Mesodermal cell (in vitro differentiated cells): ENCODE measurements around the gene HOTAIR.
A peak's percentile ranks its signal among the peaks of the same experiment; 100 is the strongest.

Experiments
- H3K27ac ChIP-seq: 2 replicates; pipeline ENCODE4 v1.7.0; 2013; ENCODE audit warnings: mild to moderate bottlenecking, low read depth, low read length, moderate library complexity; ENCODE audit not compliant: severe bottlenecking
- H3K36me3 ChIP-seq: 2 replicates; pipeline ENCODE4 v1.7.1; 2013; ENCODE audit warnings: mild to moderate bottlenecking, low read length, moderate library complexity; ENCODE audit not compliant: control insufficient read depth, insufficient read depth
- H3K4me1 ChIP-seq: one replicate; pipeline ENCODE4 v1.7.1; 2013; ENCODE audit warnings: mild to moderate bottlenecking, low read length; ENCODE audit not compliant: insufficient read depth, control insufficient read depth, poor library complexity, severe bottlenecking
- H3K4me3 ChIP-seq: 2 replicates; pipeline ENCODE4 v1.7.0; 2013; ENCODE audit warnings: low read length, control low read depth, mild to moderate bottlenecking; ENCODE audit not compliant: insufficient read depth, poor library complexity, severe bottlenecking; ENCODE audit errors: extremely low read depth
- H3K9me3 ChIP-seq: 2 replicates; pipeline ENCODE4 v1.7.1; 2013; ENCODE audit warnings: mild to moderate bottlenecking, low read length, moderate library complexity; ENCODE audit not compliant: control insufficient read depth
- WGBS, 2 experiments: methylation state at CpG; one replicate each; pipeline ENCODE4 v1.1.5; 2013; ENCODE audit warnings: missing lambda C conversion rate in 2 of 2; ENCODE audit not compliant: insufficient coverage in 2 of 2; 5-methylcytosine and 5-hydroxymethylcytosine counted together

Gene HOTAIR

DNA sequence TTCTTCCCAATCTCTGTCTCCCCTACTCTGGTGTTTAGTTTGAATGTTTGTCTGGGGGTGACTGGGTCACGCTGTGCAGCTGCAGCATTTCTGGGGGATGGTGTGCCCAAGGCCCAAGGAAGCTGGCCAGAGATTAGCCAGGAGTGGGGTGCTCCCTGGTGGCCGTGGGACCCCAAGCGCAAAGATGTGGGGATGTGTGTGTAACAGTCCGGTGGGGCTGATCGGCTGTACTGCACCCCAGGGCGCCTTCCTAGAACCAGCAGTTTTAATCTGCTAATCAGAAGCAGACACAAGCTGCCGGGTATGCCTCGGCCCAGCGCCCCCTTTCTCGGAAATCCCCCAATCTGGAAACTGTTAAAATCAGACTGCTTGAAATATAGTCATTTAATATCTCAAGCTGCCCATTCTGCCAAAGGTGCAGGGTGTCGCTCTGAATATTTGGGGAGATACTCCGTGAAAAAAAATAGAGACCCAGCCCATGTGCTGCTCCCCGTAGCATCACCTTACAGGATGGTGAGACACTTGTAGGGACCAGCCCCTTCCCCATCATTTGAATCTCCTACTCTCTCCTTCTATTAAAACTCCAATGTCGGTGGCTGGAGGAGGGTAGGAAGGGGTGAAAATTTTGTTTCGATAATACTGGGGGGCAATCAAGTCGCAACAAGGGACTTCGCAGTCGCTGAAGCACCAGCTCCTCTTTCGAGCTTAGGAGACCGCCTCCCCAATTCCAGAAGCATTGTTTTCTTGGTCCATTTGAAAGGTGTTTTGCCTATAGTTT, 29.5 kb upstream of the HOTAIR start:
- Histone ChIP-seq H3K9me3 (no peaks in the 10 kb centered on the region), H3K36me3 (no peaks in the 10 kb centered on the region), H3K27ac (no peak overlapping the region), H3K4me1 (no peaks in the 10 kb centered on the region), H3K4me3 (no peak overlapping the region)
- 41 to 44% methylated on average over 10 to 14 of the region's 20 CpGs for WGBS, 2 experiments

DNA sequence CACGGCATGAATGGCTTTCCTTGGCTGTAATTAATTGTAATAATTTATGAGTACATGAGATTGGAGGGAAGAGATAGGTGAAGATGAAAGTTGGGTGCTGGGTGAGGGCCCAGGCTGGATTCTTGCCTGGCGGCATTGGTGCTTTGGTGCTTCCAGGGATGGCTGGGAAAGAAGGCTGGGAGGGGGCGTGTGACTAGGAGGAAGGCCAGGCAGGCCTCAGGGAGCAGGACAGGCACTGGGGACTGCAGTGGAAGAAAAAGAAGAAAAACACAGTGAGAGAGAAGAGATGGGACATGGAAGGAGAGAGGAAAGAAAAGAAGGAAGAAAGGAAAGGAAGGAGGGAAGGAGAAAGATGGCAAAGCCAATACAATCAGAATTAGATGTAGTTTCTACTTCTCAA, 28.9 kb upstream of the HOTAIR start:
- H3K9me3 ChIP-seq = no peaks in the 10 kb centered on the region
- WGBS, 2 experiments = 14 to 40% methylated on average over 2 to 3 of the region's 3 CpGs
- no peaks in the 10 kb centered on the region for H3K4me1 ChIP-seq
- H3K27ac ChIP-seq = no peak overlapping the region
- H3K36me3 ChIP-seq = no peaks in the 10 kb centered on the region
- H3K4me3 ChIP-seq = no peak overlapping the region

DNA sequence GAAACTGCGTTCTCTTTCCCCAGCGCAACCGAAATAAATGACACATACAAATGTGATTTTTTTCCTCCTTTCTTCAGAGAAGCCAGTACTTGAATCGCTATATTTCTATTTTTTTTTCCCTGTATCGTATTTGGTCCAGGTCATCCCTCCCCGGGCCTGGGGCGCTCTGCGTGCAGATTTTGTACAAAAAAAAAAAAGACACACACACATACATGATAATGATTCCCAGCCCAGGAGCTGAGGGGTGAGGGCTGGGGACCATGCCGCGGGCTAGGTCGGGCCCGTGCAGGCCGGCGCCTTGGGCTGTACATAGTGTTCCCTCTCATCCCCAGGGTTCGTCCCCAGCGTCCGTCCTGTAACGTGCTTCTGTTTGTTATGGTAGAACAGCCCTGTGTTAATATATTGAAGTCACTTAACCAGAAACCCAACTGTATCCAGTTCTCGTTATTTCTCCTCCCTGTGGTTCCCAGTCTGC, 28.2 kb upstream of the HOTAIR start:
- Histone ChIP-seq H3K36me3 (no peaks in the 10 kb centered on the region), H3K27ac (no peak overlapping the region), H3K4me3 (no peak overlapping the region), H3K9me3 (no peaks in the 10 kb centered on the region), H3K4me1 (no peaks in the 10 kb centered on the region)
- 20 to 22% methylated on average over 4 of the region's 19 CpGs for WGBS, 2 experiments

DNA sequence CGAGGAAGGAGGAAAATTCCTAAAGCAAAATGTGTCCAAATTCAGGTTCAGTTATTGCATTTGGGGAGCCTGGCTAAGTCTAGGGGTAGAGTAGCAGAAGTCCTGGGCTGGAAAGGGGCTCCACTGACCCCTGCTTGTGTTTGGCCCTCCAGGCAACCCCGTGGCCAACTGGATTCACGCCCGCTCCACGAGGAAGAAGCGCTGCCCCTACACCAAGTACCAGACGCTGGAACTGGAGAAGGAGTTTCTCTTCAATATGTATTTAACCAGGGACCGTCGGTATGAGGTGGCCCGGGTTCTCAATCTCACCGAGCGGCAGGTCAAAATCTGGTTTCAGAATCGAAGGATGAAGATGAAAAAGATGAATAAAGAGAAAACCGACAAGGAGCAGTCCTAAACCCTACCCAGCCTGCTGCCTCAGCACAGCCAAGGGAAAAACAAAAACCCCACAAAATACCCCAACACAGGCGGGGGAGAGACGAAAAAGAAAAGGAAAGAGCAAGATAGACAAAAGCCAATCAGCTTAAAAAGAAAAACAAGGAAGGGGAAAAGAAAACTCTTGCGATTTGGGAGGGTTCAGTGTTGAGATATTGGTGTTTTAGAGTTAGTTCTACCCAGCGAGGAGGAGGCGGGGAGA, 27.6 kb upstream of the HOTAIR start:
- Histone ChIP-seq H3K4me1 (no peaks in the 10 kb centered on the region), H3K9me3 (no peaks in the 10 kb centered on the region), H3K4me3 (no peak overlapping the region), H3K36me3 (no peaks in the 10 kb centered on the region), H3K27ac (peak overlapping the region; percentile 29)
- 16 to 25% methylated on average over 8 to 12 of the region's 19 CpGs for WGBS, 2 experiments

DNA sequence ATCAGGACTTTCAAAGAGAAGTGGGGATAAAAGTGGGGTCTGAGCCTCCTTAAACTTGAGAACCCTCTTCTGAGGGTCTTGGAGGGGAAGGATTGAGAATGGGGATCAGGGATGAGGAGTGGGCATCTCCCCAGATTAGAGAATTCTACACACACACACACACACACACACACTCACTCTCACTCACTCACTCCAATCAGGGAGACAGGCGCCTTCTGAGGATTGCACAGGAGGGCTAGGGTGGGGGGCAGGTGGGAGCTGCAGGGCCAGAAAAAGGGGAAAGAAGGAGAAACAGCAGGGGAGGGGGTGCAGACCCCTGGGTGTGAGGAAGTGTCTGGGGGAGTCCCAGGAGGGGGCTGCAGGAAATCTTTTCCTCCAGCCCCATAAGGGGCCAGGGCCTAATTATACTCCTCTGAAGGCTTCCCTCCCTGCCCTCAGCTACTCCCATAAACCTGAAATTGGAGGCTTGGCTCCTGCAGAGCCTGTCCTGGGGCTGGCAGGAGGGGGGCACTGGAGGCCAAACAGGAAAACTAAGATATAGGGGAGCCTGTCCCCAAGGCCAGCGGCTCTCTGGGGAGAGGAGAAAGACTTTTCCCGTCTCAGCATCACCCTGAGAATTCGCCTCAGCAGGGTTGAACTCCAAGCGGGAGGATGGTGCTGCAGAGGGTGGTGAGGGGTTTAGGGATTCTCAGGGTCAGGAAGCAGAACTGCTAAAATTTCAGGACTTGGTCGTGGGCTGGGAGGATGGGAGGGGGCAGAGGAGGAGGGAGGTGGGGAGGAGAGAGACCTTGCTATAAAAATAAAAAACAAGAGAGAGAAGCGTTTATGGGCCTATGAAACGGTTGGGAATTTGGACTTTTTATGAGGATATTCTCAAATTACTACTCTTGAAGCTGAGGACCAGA, 26.8 kb upstream of the HOTAIR start:
- Histone ChIP-seq H3K4me3 (peak overlapping the region; percentile 16), H3K9me3 (no peaks in the 10 kb centered on the region), H3K4me1 (no peaks in the 10 kb centered on the region), H3K27ac (peak overlapping the region; percentile 29), H3K36me3 (no peaks in the 10 kb centered on the region)
- 0 to 5% methylated on average over 6 to 7 of the region's 8 CpGs for WGBS, 2 experiments

DNA sequence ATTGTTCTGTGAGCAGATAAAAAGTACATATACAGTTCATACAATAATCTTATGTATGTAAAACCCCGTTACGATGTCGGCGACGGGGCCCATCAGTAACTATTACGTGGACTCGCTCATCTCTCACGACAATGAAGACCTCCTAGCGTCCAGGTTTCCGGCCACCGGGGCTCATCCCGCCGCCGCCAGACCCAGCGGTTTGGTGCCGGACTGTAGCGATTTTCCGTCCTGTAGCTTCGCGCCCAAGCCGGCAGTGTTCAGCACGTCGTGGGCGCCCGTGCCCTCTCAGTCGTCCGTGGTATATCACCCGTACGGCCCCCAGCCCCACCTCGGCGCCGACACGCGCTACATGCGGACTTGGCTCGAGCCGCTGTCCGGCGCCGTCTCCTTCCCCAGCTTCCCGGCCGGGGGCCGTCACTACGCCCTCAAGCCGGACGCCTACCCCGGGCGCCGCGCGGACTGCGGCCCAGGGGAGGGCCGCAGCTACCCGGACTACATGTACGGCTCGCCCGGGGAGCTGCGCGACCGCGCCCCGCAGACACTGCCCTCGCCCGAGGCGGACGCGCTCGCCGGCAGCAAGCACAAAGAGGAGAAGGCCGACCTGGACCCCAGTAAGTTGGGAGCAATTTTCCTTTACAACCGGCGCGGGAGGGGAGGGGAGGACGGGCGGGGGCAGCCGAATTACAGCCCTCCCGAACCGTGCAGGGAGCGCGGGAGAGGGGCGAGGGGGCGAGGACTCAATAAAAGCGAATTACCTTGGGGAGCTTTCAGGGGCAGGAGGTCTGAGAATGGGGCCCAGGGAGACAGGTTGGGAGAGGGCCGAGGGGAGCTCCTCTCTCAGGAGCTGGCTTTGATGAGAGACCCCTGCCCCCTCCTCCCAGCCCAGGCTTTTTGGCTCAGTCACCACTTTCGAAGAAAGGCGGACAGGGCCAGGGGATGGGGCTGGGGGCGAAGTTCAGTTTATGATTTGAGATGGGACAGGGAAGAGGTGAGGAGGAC, 25.7 kb upstream of the HOTAIR start, which contains the start of gene HOXC9:
Gene HOXC9 (plus strand): TSS at position 46 of the 999 bp plus-strand sequence. CDS start 28 bp downstream, at position 74.
- no peaks in the 10 kb centered on the region for H3K36me3 ChIP-seq
- H3K4me1 ChIP-seq = peaks cover 6% of the 10 kb centered on the region
- 3 to 4% methylated on average over 74 to 83 of the region's 87 CpGs for WGBS, 2 experiments
- H3K27ac ChIP-seq = peak within 1 kb of the TSS; percentile 2
- H3K9me3 ChIP-seq = no peaks in the 10 kb centered on the region
- peak within 1 kb of the TSS; percentile 26 for H3K4me3 ChIP-seq

DNA sequence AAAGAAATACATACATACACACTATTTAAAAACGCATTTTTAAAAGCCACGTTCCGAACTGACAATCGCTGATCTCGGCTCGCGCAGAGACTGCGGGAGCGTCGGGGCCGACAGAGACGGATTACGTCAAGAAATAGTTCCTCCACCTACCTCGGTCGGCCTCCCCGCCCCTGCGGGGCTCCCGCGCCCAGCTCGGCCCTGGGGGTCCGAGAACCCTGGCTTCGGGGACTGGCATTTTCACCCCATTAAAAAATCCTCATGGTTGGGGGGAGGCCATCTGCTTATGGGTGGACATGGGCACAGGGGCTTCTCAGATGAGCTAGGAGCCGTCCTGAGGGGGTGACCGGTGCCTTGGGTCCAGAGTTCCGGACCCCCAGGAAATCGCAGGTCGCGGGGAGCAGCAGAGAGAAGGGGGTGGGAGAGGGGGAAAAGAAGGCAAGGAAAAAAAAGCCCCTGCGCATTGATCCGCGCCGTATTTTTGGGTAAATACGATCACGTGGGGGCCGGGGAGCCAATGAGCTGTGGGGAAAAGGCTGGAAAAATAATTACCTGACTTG, 24.9 kb upstream of the HOTAIR start:
- Histone ChIP-seq H3K4me1 (peaks cover 6% of the 10 kb centered on the region), H3K27ac (no peak overlapping the region), H3K9me3 (no peaks in the 10 kb centered on the region), H3K36me3 (no peaks in the 10 kb centered on the region), H3K4me3 (peak overlapping the region; percentile 26)
- WGBS, 2 experiments = 5 to 10% methylated on average over 26 to 28 of the region's 35 CpGs

DNA sequence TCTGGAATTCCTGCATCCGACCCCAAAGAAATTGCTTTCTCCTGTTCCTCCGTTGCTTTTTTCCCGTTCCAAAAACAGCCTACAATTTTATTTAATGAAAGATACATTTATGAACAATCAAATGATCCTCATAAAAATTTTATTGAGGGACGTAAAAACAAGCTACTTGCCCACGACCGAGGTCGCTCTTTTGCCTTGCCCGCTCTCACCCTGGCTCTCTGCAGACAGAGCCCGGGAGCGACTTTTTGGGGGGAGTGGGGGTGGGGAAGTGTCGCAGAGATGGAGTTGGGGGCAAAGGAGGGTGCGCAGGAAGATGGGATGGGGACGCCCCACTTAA, 24.1 kb upstream of the HOTAIR start:
- WGBS, 2 experiments = 31% methylated on average over 3 of the region's 13 CpGs; no CpG with 5 or more reads in 1 of the 2 experiments
- no peak overlapping the region for H3K4me3 ChIP-seq

DNA sequence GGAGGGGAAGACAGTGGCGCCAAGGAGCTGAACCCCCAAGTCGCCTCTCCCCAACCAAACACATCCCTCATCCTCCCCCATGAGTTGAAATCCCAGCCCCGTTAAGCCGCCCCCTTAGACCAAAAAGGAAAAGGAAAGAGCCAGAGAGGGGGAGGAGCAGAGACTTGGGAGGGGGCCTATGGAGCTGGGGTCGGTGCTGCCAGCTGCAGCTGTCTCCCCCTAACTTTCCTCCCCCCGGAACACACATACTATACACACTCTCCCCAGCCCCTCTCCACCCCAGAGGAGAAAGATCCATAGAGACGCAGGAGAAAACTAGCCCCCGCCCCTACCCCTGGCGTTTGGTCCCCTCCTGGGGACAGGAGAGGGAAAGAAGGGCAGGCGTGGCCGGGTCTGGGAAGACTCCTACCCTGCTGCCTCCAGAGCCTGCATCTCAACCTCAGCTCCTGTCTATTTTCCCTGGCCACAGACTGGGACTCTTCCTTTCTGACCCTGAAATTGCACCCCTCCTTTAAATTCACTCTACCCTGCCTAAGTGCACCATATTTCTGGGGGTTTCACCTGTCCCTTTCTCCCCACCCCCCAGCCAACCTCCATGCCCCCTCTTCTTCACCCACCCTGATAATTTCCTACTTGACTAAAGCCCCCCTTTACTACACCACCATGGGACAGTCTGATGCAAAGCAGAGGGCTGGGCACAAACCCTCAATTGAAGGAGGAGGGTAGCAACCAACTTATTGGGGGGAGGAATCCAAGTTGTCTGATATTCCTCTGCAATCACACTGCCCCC, 23.6 kb upstream of the HOTAIR start:
- H3K4me3 ChIP-seq = no peak overlapping the region
- peak overlapping the region; percentile 6 for H3K27ac ChIP-seq
- peaks cover 6% of the 10 kb centered on the region for H3K4me1 ChIP-seq
- no peaks in the 10 kb centered on the region for H3K36me3 ChIP-seq
- no peaks in the 10 kb centered on the region for H3K9me3 ChIP-seq
- WGBS, 2 experiments = 7 to 19% methylated on average over 3 to 5 of the region's 11 CpGs

More for the DNA sequence above, 24.1 kb upstream of the HOTAIR start:
- H3K9me3 ChIP-seq = no peaks in the 10 kb centered on the region
- H3K4me1 ChIP-seq = peaks cover 6% of the 10 kb centered on the region
- H3K36me3 ChIP-seq = no peaks in the 10 kb centered on the region
- no peak overlapping the region for H3K27ac ChIP-seq
